Ascending aorta (tissue), 2 donors: ENCODE measurements around the gene CDH23. TPM values are rescaled to one million over a fixed set of nuclear protein-coding genes. Genes with fewer than 3 reads are reported as not detected.

Experiments used
- DNase-seq, 2 donors: peaks; one replicate each; pipeline ENCODE4 v3.0.0-alpha.2; 2019; ENCODE audit warnings: low spot score in 2 of 2
- H3K27ac ChIP-seq, 2 donors: fragments of 200-600 bp; sonication (generic); one replicate each; pipeline ENCODE4 v1.5.1; 2016 to 2017; ENCODE audit warnings: mild to moderate bottlenecking in 1 of 2
- H3K27me3 ChIP-seq: fragments of 200-600 bp; sonication (generic); one replicate; pipeline ENCODE4 v1.5.1; 2017
- H3K36me3 ChIP-seq, 2 donors: fragments of 200-600 bp; sonication (generic); one replicate each; pipeline ENCODE4 v1.5.1; 2016
- H3K4me1 ChIP-seq, 2 donors: fragments of 200-600 bp; sonication (generic); one replicate each; pipeline ENCODE4 v1.5.1; 2016 to 2017; ENCODE audit warnings: mild to moderate bottlenecking in 1 of 2
- H3K4me3 ChIP-seq, 2 donors: fragments of 200-600 bp; sonication (generic); one replicate each; pipeline ENCODE4 v1.5.1; 2016 to 2017; ENCODE audit warnings: mild to moderate bottlenecking in 1 of 2
- H3K9me3 ChIP-seq, 2 donors: fragments of 200-600 bp; sonication (generic); one replicate each; pipeline ENCODE4 v1.5.1; 2016
- CTCF ChIP-seq, 3 experiments: fragments of 200-600 bp in 2 of 3; fragments of 450-650 bp in 1 of 3; sonication (generic) in 2 of 3; IDR thresholded peaks; one replicate each; pipeline ENCODE4 v1.5.1; 2016 to 2019; ENCODE audit warnings: antibody characterized with exemption in 3 of 3, mild to moderate bottlenecking in 1 of 3, moderate library complexity in 1 of 3
- intact Hi-C: fragments of 100-400 bp; cut with DNase I; formaldehyde crosslinking; loops from one replicate; pipeline ENCODE4 v1.15.1; 2023
- total RNA-seq: library from RNA; depleted of rRNA; stranded (reverse); fragments of >200 nt; gene quantifications from one replicate; pipeline ENCODE4 v1.1.0, GENCODE V29; 2016

The CDH23 gene
- total RNA-seq, 1 donor from 2014 or later, result 40.9 TPM

- intact Hi-C loops, result no loop called here
- no peaks in the 10 kb centered on the region for H3K4me1 ChIP-seq
- H3K4me3 ChIP-seq, result no peak overlapping the region
- DNase-seq, result no peak
- no peak for TF ChIP-seq CTCF (IDR thresholded peaks at IDR 0.05)
- H3K27me3 ChIP-seq, result no peaks in the 10 kb centered on the region
- H3K9me3 ChIP-seq, result no peaks in the 10 kb centered on the region
- no peaks in the 10 kb centered on the region for H3K36me3 ChIP-seq
- H3K27ac ChIP-seq, result no peak overlapping the region
These were observed 384.0 kb downstream of the CDH23 start for GRCh38 chr10:71780719-71781118.

DNA sequence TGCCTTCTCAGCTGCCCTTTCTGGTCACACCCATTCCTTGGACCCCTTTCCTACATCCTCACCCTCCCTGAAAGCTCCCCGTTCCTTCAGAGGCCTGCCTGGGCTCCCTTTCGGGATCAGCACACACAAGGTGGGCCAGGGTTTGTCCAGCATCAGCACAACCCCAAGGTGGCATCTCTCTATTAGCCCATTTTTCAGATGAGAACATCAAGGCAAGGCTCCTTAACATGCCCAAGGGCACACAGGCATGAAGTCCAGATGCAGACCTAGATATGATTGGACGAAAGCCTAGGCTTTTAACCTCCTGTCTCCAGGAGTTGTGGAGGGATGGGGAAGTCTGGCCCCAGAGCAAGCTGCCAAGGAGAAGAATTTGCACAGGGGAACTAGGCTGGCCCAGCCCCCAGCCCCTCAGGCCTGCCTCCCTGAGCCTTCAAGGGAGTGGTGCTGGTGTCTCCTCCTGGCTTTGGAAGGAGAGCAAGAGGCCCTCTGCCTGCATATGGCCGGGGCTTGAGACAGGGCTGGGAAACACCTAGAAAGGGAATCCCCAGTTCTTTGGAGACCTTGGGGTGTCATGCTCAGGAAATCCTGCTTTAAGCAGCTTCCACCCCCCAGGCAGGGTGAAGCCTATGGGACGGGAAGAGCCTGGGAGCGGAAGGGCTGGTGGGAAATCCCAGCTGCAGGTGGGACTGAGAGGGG is 385.6 kb downstream of the CDH23 start:
- no peaks in the 10 kb centered on the region for H3K9me3 ChIP-seq
- intact Hi-C loops, result no loop called here
- no peaks in the 10 kb centered on the region for H3K4me1 ChIP-seq
- no peak for TF ChIP-seq CTCF (IDR thresholded peaks at IDR 0.05)
- no peaks in the 10 kb centered on the region for H3K27me3 ChIP-seq
- no peaks in the 10 kb centered on the region for H3K36me3 ChIP-seq
- no peak overlapping the region for H3K27ac ChIP-seq
- H3K4me3 ChIP-seq, result no peak overlapping the region
- DNase-seq, result no peak

DNA sequence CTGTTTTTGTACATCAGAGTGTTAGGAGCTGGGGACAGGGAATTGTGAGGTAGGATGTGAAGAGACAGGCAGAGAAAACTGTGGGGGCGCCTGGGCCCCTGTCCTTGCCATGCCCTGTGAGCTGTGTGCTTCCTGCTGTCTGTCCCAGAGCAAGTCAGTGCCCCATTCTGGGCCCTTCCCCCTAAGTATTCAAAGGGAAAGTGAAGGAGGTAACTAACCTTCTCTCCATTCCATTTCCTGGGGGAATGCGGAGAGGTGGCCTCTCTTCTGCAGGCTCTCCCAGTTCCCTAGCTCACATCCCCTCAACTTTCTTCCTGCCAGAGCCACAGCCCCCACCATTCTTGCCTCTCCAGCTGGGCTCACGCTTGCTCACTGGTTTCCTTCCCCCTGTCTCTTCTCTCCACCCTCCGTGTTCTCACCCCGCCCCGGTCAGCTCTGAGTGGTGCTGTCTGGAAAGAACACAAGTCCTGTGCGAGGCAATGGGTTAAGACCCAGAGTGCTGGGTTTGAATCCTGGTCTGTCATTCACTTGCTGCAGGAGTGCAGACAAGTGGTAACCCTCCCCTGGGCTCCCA is 386.3 kb downstream of the CDH23 start:
- DNase-seq, result no peak
- Histone ChIP-seq H3K9me3 (no peaks in the 10 kb centered on the region), H3K4me3 (no peak overlapping the region), H3K4me1 (no peaks in the 10 kb centered on the region), H3K36me3 (no peaks in the 10 kb centered on the region), H3K27me3 (no peaks in the 10 kb centered on the region), H3K27ac (no peak overlapping the region)
- intact Hi-C loops, result no loop called here
- no peak for TF ChIP-seq CTCF (IDR thresholded peaks at IDR 0.05)

DNA sequence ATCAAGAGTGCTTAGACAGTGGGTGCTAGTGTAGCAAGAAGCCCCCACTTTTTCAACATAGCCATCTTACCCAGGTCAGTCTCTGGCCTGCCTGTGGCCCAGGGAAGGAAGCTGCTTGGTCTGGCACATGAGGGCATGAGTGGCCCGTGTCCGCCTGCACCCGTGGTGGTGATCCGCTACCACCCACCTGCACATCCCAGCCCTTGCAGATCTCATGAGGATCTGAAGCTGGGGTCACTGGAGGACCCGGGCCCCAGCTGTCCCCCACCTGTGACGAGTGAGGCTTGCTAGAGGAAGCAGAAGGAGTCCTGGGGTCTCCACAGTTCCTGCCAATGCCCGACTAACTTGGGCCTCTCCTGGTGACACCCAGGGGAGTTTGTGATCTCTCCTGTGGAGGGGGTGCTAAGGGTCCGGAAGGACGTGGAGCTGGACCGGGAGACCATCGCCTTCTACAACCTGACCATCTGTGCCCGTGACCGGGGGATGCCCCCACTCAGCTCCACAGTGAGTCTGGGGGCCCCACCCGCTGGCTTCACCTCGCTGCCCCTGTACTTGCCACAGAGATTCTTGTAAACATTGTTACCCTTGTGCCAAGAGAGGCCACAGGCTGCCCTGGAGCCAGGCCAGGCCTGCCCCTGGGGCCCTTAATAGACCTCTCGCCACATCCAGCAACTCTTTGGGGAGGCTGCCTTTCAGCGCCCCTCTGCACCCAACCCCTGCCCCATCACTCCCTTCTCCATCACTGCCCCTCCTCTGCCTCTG is 387.4 kb downstream of the CDH23 start:
- TF ChIP-seq CTCF (IDR thresholded peaks at IDR 0.05), result no peak
- Histone ChIP-seq H3K27me3 (no peaks in the 10 kb centered on the region), H3K27ac (no peak overlapping the region), H3K36me3 (no peaks in the 10 kb centered on the region), H3K4me1 (no peaks in the 10 kb centered on the region), H3K9me3 (no peaks in the 10 kb centered on the region), H3K4me3 (no peak overlapping the region)
- DNase-seq, result no peak
- intact Hi-C loops, result no loop called here

GRCh38 chr10:71784679-71785272 is 388.1 kb downstream of the CDH23 start:
- DNase-seq, result no peak
- no peak for TF ChIP-seq CTCF (IDR thresholded peaks at IDR 0.05)
- Histone ChIP-seq H3K27me3 (no peaks in the 10 kb centered on the region), H3K4me1 (no peaks in the 10 kb centered on the region), H3K9me3 (no peaks in the 10 kb centered on the region), H3K4me3 (no peak overlapping the region), H3K36me3 (no peaks in the 10 kb centered on the region), H3K27ac (no peak overlapping the region)
- intact Hi-C loops, result no loop called here
